ENCODE measurements around the gene LIAS.
"Not testable (repeated sequence)": the region's sequence is repeated elsewhere in the genome, so short reads cannot be mapped to it uniquely, and the experiment has no call there.

Gene LIAS

DNA sequence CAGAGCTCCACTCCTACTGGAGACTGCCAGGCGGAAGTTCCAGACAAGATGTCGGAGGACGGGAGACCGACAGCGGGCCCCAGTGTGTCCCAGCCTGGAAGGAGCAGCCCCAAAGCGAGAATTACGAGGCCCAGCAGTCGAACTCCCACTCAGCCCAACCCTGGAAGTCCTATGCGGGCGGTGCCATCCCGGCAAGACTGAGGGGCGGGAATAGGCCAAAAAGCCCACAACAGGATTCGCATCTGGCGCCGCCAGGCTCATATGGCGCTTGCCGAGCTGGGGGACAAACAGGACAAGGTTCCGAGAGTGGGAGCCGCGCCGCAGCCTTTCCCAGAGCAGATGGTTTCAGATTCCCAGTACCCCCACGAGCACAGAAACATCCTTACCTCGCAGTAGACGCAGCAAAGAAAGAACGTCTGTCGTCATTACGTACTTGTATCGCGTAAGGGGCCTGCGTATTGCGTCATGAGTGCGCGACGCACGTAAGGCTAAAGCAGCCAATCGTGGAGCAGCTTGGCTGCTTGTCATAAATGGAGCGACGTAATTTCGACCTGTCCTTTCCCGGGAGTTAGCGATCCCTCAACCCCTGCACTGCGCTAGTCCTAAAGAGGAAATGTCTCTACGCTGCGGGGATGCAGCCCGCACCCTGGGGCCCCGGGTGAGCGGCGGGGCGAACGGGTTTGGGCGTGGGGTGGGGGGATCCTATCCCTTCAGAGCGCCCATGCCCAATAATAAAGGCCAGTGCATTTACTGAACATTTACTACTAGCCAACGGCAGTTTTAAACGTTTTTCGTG is at the start of gene LIAS, which contains the start of gene RPL9:
Gene LIAS, plus strand, starts transcription at position 552 of the 796 bp plus-strand sequence. Its CDS starts 62 bp downstream, at position 614.
Gene RPL9, minus strand, starts transcription at position 418 of the 796 bp plus-strand sequence. CDS start 483 bp downstream, outside the sequence.
- DNase-seq = peak; percentile 96

DNA sequence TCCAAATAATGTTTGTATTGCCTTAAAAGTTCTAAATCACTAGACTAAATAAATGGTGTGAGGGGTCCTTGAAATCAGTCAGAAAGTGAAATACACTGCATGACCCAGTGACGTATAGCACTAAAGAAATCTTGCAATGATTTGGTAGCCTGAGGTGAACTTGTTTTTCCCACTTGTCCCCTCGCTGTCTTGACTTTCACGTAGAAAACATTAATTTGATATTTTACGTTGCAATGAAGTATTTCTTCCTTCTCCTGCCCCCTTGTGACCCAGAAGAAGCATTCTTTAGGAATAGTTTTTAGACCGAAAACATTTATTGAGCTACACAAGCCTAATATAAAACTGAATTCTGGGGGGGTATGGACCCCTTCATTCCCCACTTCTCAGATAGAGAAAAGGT is 48.4 kb upstream of the LIAS start:
- DNase-seq = no peak

GRCh38 chr4:39411561-39411960 is 47.3 kb upstream of the LIAS start:
- DNase-seq = not testable (repeated sequence)

- no peak for DNase-seq
These were observed 43.1 kb upstream of the LIAS start for GRCh38 chr4:39415678-39416283.

GRCh38 chr4:39422247-39422646 is 36.6 kb upstream of the LIAS start:
- no peak for DNase-seq

DNA sequence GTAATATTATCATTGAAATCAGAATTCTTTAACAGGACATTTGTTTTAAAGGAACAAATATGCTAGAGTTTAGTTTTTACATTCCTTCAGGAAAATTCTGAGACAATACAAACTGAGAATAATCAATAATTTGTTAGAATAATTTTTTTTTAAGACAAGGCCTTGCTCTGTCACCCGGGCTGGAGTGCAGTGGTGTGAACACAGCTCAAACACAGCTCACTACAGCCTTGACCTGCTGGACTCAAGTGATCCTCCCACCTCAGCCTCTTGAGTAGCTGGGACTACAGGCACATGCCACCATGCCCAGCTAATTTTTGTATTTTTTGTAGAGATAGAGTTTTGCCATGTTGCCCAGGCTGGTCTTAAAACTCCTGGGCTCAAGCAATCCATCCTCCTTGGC is 33.6 kb upstream of the LIAS start:
- not testable (repeated sequence) for DNase-seq

DNA sequence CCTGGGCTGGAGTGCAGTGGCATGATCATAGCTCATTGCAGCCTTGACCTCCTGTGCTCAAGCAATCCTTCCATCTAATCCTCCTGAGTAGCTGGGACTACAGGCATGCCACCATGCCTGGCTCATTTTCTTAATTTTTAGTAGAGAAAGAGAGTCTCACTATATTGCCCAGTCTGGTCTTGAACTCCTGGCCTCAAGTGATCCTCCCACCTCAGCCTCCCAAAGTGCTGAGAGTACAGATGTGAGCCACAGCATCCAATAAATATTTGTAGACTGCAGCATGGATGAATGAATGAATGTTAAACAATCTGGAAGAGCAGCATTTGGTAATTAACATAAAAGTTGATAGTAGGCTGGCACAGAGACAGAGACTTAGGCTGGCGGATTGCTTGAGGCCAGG is 32.1 kb upstream of the LIAS start:
- DNase-seq = no peak

GRCh38 chr4:39427520-39428114 is 31.2 kb upstream of the LIAS start:
- no peak for DNase-seq

DNA sequence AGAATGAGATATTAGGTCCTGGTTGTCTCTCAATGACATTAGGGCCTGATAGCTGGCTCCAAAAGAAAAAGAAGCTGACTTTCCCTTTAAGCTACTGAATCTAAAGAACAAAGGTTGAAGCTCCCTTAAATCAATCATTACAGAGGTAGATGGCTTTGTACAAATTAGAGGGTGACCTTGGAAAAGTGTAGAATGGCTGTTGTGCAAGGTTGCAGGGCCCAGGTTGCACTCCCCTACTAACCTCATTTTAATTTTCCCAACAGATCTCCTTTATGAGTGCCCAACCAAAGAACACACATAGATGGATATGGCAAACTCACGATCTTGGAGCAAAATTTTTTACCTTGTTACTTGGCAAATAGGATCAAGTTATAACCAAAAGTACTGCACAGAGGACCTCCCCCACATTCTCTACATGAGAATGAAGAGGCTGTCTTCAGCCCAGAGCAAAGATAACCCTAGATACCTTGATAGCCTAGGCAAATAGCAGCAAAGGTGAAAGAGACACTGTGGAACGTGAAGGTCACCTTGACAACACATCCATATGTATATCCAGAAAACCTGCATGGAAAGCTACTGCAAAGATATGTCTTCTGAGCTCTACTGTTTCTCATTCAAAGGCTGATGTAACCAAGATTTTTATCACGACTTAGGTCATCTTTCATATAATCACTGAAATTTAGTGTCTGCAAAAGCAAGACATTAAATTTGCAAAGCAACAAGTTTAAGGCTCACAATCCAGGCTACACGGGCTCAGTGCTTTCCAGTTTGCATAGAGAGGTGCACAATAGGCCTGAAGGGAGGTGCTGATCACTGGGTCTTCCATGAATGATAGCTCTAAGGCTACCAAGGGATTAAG is 29.2 kb upstream of the LIAS start:
- DNase-seq = no peak

- DNase-seq = no peak
These were observed 24.9 kb upstream of the LIAS start for GRCh38 chr4:39433878-39434492.

DNA sequence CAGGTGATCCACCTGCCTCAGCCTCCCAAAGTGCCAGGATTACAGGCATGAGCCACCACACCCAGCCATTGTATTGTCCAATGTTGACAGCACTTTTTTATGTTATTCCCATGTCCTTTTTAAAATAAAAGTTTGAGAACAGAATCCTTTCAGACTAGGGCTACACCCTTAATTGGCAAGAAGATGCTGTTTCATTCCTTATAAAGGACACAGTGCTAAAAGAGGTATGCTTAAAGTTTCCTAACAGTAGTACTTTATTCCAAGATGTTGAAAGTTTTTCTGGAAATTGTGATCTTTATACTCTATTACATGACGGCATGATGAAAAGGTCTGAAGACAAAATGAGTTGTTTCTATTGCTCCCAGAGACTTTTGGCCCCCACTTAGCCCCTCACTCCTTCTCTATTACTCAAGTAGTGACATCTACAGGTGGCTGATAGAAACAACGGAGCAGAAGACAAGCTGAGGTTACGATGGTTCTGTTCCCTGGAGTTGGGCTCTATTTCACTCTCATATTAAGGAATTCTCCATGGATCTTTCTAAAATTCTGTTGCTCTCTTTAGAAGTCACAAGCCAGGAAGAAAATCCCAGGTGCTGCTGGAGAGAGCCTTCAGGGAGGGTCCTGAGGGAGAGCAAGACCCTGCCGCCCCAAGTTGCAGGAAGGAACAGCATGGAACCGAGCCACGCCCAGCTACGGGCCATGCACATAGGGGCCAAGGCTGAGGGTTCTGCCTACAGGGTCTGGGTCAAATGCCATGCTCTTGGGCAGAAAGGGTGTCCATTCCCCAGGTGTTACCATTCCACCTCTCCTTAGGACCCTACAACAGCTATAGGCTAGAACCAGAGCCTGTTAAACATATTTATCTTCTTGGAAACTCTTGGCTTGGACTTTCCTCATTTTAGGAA is 22.9 kb upstream of the LIAS start:
- no peak for DNase-seq

DNA sequence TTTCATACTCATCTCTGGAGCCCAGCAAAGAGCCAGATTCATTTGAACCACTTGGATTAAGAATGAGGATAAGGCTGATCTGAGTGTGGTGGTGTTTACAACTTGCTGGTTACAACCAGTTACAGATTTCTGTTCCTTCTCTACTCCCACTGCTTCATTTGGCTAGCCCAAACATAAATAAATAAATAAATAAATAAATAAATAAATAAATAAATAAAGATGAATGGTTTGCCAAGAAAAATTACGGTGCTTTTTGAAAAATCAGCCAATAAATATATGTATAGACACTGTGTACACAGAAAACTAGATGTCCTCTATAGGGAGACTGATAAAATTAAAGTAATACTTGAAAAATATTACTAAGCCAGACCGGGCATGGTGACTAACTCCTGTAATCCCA is 17.3 kb upstream of the LIAS start:
- no peak for DNase-seq

- DNase-seq = no peak
These were observed 15.9 kb upstream of the LIAS start for GRCh38 chr4:39442998-39443397.

DNA sequence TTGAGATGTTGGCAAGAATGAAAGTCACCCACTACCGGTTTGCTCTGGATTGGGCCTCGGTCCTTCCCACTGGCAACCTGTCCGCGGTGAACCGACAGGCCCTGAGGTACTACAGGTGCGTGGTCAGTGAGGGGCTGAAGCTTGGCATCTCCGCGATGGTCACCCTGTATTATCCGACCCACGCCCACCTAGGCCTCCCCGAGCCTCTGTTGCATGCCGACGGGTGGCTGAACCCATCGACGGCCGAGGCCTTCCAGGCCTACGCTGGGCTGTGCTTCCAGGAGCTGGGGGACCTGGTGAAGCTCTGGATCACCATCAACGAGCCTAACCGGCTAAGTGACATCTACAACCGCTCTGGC is 12.4 kb upstream of the LIAS start:
- DNase-seq = peak; percentile 41

GRCh38 chr4:39446842-39447573 is 11.8 kb upstream of the LIAS start:
- peak; percentile 68 for DNase-seq

GRCh38 chr4:39450618-39451017 is 8.2 kb upstream of the LIAS start:
- DNase-seq = no peak

- no peak for DNase-seq
These were observed 7.3 kb upstream of the LIAS start for GRCh38 chr4:39451423-39452023.

DNA sequence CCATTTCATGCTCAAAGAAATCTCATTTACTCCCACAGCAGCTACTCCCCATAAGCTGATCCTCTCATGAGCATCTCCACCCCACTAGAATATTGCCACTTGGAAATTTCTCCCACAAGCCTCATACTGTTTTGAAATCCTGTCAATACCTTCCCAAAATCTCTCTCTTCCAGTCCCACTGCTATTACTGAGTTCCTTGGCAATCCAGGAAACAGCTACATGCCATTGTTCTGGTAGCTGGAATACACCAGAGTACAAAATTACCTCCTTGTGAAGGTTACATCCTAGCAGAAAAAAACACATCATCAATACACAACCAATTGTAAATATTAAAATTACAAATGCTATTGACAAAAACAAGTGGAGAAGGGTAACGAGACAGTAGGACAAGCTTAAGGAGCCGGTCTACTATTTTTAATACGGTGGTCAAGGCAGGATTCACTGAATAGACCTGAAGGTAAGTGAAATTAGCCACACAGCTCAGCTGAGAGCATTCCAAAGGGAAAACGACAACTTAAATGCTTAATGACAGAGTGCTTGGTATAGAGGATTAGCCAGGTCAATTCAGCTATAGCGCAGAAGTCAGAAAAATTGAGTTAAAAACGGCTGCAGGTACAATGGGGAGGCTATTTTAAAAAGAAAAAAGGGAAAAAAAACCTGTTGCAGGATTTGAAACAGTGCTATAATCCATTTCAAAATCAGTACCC is 6.5 kb upstream of the LIAS start:
- no peak for DNase-seq

DNA sequence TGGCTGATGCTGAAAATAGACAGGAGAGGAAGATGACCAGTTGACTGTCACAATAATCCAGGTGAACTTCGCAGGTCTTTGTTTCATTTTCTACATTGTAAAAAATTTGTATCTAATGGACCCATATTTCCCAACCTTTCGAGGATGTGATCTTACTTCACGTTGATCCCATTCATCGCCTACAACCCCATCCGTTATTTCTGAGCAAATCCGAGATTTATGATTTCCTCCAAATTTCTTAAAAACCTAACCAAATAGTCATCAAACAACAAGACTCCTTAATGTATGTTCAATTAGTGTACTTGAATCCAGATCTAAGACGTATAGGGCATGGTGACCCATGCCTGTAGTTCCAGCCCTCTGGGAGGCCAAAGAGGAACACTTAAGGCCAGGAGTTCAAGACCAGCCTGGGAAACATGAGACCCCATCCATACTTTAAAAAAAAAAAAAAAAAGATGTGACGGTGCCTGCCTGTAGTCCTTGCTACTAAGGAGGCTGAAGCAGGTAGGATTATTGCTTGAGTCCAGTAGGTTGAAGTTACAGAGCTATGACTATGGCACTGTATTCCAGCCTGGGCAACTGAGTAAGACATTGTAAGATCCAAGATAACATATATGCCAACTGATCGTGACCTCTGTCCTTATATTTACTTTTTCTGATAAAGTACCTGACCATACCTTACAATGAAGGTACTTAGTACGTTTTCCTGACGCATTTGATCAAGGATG is 5.8 kb upstream of the LIAS start:
- DNase-seq = no peak
